Measurements from ENCODE around the gene KCNQ1.

The KCNQ1 gene

GRCh38 chr11:2688381-2689231 lies 243.8 kb downstream of the KCNQ1 start:
- H3K79me2 ChIP-seq (ENCODE audit: insufficient read depth, low read length): no peaks in the 10 kb centered on the region
- H3K9ac ChIP-seq (ENCODE audit: low read depth, low read length): no peak overlapping the region
- H3K27ac ChIP-seq (ENCODE audit: low read length): no peak overlapping the region
- ATAC-seq (ENCODE audit: insufficient read depth, low read depth) (no peak), DNase-seq (no peak)
- H3K4me2 ChIP-seq (ENCODE audit: insufficient read depth, low read length): no peak overlapping the region
- no peaks in the 10 kb centered on the region for H3K4me1 ChIP-seq (ENCODE audit: insufficient read depth, low read length)
- no peak overlapping the region for H3K4me3 ChIP-seq (ENCODE audit: low read depth in 1 of 2, low read length in 2 of 2)
- H4K20me1 ChIP-seq (ENCODE audit: insufficient read depth, low read length): peaks cover 25% of the 10 kb centered on the region
- no peaks in the 10 kb centered on the region for H3K36me3 ChIP-seq (ENCODE audit: insufficient read depth, low read length)
- H3K9me3 ChIP-seq (ENCODE audit: insufficient read depth, low read length, severe bottlenecking): no peaks in the 10 kb centered on the region
- no peak overlapping the region for H2AFZ ChIP-seq (ENCODE audit: low read depth, low read length)
- TF ChIP-seq CTCF (IDR thresholded peaks at IDR 0.05; ENCODE audit: borderline replicate concordance, extremely low read depth, low read length, poor library complexity, severe bottlenecking): no peak
- no peak for TF ChIP-seq EZH2 (IDR thresholded peaks at IDR 0.05; ENCODE audit: borderline replicate concordance, low read depth, low read length, severe bottlenecking)
- no peaks in the 10 kb centered on the region for H3K27me3 ChIP-seq (ENCODE audit: insufficient read depth, low read length, poor library complexity)

DNA sequence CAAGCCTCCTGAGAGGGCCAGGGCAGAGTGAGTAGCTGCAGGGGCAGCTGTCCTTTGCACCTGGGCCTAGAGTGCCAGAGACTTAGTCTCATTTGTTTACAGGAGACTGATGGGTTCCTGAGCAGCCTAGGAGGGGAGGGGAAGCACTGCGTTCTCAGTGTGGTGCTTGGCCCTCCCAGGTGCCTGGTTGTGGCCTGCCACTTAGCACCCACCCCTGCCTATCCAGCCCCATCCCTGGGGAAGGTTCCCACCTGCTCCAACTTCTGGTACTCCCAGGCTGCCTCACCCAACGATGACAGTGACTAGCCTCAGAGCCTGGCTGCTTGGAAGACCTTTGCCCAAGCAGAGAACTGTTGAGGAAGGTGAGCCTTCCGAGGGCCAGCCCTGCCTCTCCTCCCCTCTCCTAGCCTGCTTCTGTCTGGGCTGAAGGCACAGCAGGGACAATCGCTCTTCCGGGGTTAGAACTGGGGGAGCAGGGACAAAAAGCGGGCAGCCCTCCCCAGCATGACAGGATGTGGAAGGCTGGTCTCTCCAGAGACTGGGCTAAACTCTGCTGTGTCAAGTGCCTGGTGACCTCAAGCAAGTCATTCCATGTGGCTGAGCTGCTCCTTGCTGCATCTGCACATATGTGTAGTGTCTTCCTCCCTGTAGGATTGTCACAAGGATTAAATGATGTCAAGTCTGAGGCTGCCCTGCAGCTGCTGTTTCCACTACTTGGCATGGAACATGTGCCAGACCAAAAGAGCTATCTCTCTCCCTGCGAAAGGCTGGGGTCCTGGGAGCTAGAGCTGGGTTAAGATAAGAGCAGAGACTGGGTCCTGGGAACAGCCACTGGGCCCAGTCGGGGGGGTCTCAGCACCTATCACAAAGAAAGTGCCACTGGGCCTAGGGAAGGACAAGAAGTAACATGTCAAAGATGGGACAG lies 245.1 kb downstream of the KCNQ1 start:
- no peak for DNase-seq
- no peak overlapping the region for H3K4me2 ChIP-seq (ENCODE audit: insufficient read depth, low read length)
- no peaks in the 10 kb centered on the region for H3K36me3 ChIP-seq (ENCODE audit: insufficient read depth, low read length)
- H4K20me1 ChIP-seq (ENCODE audit: insufficient read depth, low read length): peaks cover 23% of the 10 kb centered on the region
- ATAC-seq (ENCODE audit: insufficient read depth, low read depth): no peak
- no peak overlapping the region for H3K27ac ChIP-seq (ENCODE audit: low read length)
- no peak overlapping the region for H3K9ac ChIP-seq (ENCODE audit: low read depth, low read length)
- H3K79me2 ChIP-seq (ENCODE audit: insufficient read depth, low read length): 0 out of 2 replicates have a peak, but pooled peaks cover 4% of the 10 kb centered on the region
- H3K27me3 ChIP-seq (ENCODE audit: insufficient read depth, low read length, poor library complexity): no peaks in the 10 kb centered on the region
- H3K4me1 ChIP-seq (ENCODE audit: insufficient read depth, low read length): no peaks in the 10 kb centered on the region
- TF ChIP-seq EZH2 (IDR thresholded peaks at IDR 0.05; ENCODE audit: borderline replicate concordance, low read depth, low read length, severe bottlenecking) (no peak), CTCF (IDR thresholded peaks at IDR 0.05; ENCODE audit: borderline replicate concordance, extremely low read depth, low read length, poor library complexity, severe bottlenecking) (no peak)
- no peaks in the 10 kb centered on the region for H3K9me3 ChIP-seq (ENCODE audit: insufficient read depth, low read length, severe bottlenecking)
- no peak overlapping the region for H2AFZ ChIP-seq (ENCODE audit: low read depth, low read length)
- no peak overlapping the region for H3K4me3 ChIP-seq (ENCODE audit: low read depth in 1 of 2, low read length in 2 of 2)

DNA sequence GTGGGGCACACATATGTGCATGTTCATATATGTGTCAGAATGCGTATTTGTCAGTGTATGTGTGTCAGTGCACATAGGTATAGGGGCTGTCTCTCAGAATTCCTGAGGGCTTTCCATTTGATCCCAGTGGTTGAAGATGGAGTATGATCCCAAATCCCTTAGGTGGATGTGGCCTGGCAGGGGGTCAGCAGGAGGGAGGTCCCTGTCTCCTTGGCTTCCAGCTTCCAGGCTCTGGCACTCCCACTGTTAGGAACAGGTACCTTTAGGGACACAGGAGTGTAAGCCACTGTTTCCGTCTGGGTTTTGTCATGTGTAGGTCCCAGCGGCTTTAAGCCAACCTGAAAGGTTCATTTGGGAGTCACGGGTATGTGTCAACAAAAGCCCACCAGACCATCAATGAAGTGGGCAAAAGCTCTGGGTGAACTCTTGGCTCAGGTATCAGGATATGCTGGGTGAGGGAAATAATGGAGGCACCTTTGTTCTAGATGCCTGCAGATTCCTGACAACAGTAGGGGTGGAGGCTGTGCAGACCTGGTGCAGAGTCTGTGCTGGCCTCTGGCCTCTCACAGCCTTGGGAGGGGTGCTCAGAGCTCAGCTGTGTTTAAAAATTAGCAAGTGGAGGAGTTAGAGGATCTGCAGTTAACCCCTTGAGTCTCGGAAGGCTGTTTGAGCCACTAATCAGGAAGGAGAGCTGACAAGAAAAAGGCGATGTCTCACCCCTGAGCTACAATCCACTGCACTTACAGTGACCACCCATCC lies 246.0 kb downstream of the KCNQ1 start:
- H3K4me1 ChIP-seq (ENCODE audit: insufficient read depth, low read length): no peaks in the 10 kb centered on the region
- H3K9me3 ChIP-seq (ENCODE audit: insufficient read depth, low read length, severe bottlenecking): no peaks in the 10 kb centered on the region
- no peak overlapping the region for H2AFZ ChIP-seq (ENCODE audit: low read depth, low read length)
- DNase-seq (no peak), ATAC-seq (ENCODE audit: insufficient read depth, low read depth) (no peak)
- no peaks in the 10 kb centered on the region for H3K36me3 ChIP-seq (ENCODE audit: insufficient read depth, low read length)
- no peaks in the 10 kb centered on the region for H3K27me3 ChIP-seq (ENCODE audit: insufficient read depth, low read length, poor library complexity)
- no peak overlapping the region for H3K4me2 ChIP-seq (ENCODE audit: insufficient read depth, low read length)
- no peak overlapping the region for H3K27ac ChIP-seq (ENCODE audit: low read length)
- H3K79me2 ChIP-seq (ENCODE audit: insufficient read depth, low read length): 0 out of 2 replicates have a peak, but pooled peaks cover 4% of the 10 kb centered on the region
- no peak overlapping the region for H3K9ac ChIP-seq (ENCODE audit: low read depth, low read length)
- TF ChIP-seq CTCF (IDR thresholded peaks at IDR 0.05; ENCODE audit: borderline replicate concordance, extremely low read depth, low read length, poor library complexity, severe bottlenecking): no peak
- TF ChIP-seq EZH2 (IDR thresholded peaks at IDR 0.05; ENCODE audit: borderline replicate concordance, low read depth, low read length, severe bottlenecking): no peak
- H4K20me1 ChIP-seq (ENCODE audit: insufficient read depth, low read length): peaks cover 23% of the 10 kb centered on the region
- H3K4me3 ChIP-seq (ENCODE audit: low read depth in 1 of 2, low read length in 2 of 2): no peak overlapping the region
